ENCODE data around the gene KLHL14. TPM values are rescaled to one million over a fixed set of nuclear protein-coding genes. Genes with fewer than 3 reads are reported as not detected.

KLHL14 gene, protein sequence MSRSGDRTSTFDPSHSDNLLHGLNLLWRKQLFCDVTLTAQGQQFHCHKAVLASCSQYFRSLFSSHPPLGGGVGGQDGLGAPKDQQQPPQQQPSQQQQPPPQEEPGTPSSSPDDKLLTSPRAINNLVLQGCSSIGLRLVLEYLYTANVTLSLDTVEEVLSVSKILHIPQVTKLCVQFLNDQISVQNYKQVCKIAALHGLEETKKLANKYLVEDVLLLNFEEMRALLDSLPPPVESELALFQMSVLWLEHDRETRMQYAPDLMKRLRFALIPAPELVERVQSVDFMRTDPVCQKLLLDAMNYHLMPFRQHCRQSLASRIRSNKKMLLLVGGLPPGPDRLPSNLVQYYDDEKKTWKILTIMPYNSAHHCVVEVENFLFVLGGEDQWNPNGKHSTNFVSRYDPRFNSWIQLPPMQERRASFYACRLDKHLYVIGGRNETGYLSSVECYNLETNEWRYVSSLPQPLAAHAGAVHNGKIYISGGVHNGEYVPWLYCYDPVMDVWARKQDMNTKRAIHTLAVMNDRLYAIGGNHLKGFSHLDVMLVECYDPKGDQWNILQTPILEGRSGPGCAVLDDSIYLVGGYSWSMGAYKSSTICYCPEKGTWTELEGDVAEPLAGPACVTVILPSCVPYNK
- total RNA-seq (42.0 and 42.5 TPM in 2 replicates), polyA plus RNA-seq (18.5 and 33.1 TPM in 2 replicates), polyA minus RNA-seq (46.9 and 71.5 TPM in 2 replicates)
- 36.6 TPM for total RNA-seq (2013)

DNA sequence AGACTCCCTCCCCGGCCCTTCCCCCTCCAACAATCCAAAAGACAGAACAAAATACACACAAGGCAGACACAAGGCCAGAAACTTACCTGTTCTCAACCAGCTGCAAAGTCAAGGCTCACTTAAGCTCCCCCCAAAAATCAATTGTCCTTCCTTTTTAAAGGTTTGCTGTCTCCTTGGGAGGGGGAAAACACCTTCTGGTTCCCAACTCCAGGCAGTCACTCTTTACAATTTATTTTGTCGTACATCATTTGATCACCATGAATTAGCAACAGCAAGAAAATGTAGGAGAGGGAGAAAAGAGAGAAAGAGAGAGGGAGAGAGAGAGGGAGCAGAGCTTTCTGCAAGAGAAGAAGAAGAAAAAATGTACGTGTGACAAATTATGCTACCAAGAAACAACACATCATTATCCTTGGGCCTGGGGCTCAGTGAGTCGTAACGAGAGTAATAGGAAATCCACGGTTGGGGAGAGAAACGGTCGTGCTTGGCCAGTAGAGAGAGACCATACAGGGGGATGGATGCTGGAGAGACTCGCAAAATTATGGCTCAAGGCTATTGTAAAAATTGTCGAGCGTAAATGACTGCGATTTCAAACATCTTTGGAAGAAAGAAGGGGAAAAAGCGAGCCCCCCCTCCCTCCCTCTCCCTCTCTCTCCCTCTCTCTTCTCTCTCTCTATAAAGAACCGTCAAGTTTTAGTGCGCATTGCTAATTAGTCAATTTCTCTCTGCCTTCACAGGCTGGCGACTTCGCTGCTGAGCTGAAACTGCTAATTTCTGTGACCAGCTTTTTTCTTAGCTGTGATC is at the start of gene KLHL14:
Gene KLHL14, minus strand, starts transcription at position 443 of the 801 bp plus-strand sequence. CDS start 2,432 bp downstream, outside the sequence.
- Histone ChIP-seq H3K9ac (ENCODE audit: low read length) (peak within 1 kb of the TSS; percentile 90), H3K4me1 (ENCODE audit: control insufficient read depth in 2 of 2, insufficient read depth in 2 of 2, low read length in 2 of 2) (peaks cover 37 to 51% of the 10 kb centered on the region in 2 donors), H3K27ac (ENCODE audit: low read length in 2 of 2) (peak within 1 kb of the TSS; percentile 59 to 75), H3K4me2 (replicated peaks; ENCODE audit: low read depth, low read length, poor library complexity, severe bottlenecking) (peak within 1 kb of the TSS; percentile 97), H2AFZ (ENCODE audit: insufficient read depth, low read depth, low read length, poor library complexity, severe bottlenecking) (peak within 1 kb of the TSS; percentile 92), H3K36me3 (replicated peaks in 1 of 2; ENCODE audit: control extremely low read depth in 1 of 2, control insufficient read depth in 1 of 2, extremely low read depth in 1 of 2, insufficient read depth in 2 of 2, low read length in 1 of 2) (no peaks in the 10 kb centered on the region), H3K27me3 (replicated peaks in 1 of 4; ENCODE audit: control extremely low read depth in 1 of 4, control insufficient read depth in 3 of 4, insufficient read depth in 4 of 4, low read length in 3 of 4) (no peaks in the 10 kb centered on the region), H3K79me2 (ENCODE audit: control insufficient read depth, insufficient read depth, low read length) (peaks cover 31% of the 10 kb centered on the region), H3K9me3 (ENCODE audit: control extremely low read depth in 1 of 3, control insufficient read depth in 2 of 3, insufficient read depth in 1 of 3, low read length in 2 of 3) (no peaks in the 10 kb centered on the region), H3K4me3 (ENCODE audit: control extremely low read depth in 1 of 5, extremely low read depth in 1 of 5, insufficient read depth in 1 of 5, low read depth in 2 of 5, low read length in 4 of 5) (peak within 1 kb of the TSS; percentile 14 to 93 (median 82)), H4K20me1 (ENCODE audit: control insufficient read depth, insufficient read depth, low read length, poor library complexity, severe bottlenecking) (no peaks in the 10 kb centered on the region)
- no peaks in the 10 kb centered on the region for H3K9me3 Mint-ChIP-seq (ENCODE audit: insufficient read depth)
- TF ChIP-seq EZH2 (IDR thresholded peaks at IDR 0.05; ENCODE audit: borderline replicate concordance, insufficient read depth, low read depth, low read length, poor library complexity, severe bottlenecking): no peak
- TF ChIP-seq, protein P1, sequence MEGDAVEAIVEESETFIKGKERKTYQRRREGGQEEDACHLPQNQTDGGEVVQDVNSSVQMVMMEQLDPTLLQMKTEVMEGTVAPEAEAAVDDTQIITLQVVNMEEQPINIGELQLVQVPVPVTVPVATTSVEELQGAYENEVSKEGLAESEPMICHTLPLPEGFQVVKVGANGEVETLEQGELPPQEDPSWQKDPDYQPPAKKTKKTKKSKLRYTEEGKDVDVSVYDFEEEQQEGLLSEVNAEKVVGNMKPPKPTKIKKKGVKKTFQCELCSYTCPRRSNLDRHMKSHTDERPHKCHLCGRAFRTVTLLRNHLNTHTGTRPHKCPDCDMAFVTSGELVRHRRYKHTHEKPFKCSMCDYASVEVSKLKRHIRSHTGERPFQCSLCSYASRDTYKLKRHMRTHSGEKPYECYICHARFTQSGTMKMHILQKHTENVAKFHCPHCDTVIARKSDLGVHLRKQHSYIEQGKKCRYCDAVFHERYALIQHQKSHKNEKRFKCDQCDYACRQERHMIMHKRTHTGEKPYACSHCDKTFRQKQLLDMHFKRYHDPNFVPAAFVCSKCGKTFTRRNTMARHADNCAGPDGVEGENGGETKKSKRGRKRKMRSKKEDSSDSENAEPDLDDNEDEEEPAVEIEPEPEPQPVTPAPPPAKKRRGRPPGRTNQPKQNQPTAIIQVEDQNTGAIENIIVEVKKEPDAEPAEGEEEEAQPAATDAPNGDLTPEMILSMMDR (IDR thresholded peaks at IDR 0.05): no peak
- no peaks in the 10 kb centered on the region for H3K27me3 Mint-ChIP-seq
- H3K4me3 Mint-ChIP-seq: peak within 1 kb of the TSS; percentile 99
- H3K27ac Mint-ChIP-seq: peak within 1 kb of the TSS; percentile 90
- peaks cover 54% of the 10 kb centered on the region for H3K4me1 Mint-ChIP-seq
- CTCF ChIA-PET: interaction anchor here (0.7 to 6.5 kb wide), 15 partner anchors 12 to 145 kb away, joined by 3 to 48 read pairs (median 4); no protein-coding TSS in a partner anchor
- POLR2A ChIA-PET: interaction anchor here (0.5 to 4.5 kb wide), 6 partner anchors 11 to 150 kb away, joined by 3 to 47 read pairs (median 5); no protein-coding TSS in a partner anchor
- intact Hi-C loops (cut with micrococcal nuclease): loop anchor here (1.0 to 5.0 kb wide), 7 partner anchors 12 to 146 kb away; no protein-coding TSS in a partner anchor
- peak; percentile 16 for ATAC-seq (ENCODE audit: low read depth)
- DNase-seq: peak; percentile 53
- 0% methylated on average over 5 of the region's 17 CpGs for WGBS (ENCODE audit: insufficient coverage)
